AML-193 (cell line): ENCODE data around the gene F8.
"Not testable (repeated sequence)": the region's sequence is repeated elsewhere in the genome, so short reads cannot be mapped to it uniquely, and the experiment has no call there.

Experiments used
- DNase-seq, 2 experiments: peaks; one replicate each; lab custom pipeline; 2025; lab: John Stamatoyannopoulos, UW

Gene F8

GRCh38 chrX:154816326-154816898 is 206.1 kb downstream of the F8 start:
- not testable (repeated sequence) for DNase-seq

GRCh38 chrX:154815274-154815818 is 207.2 kb downstream of the F8 start:
- no peak for DNase-seq

GRCh38 chrX:154813801-154814200 is 208.7 kb downstream of the F8 start:
- DNase-seq = no peak

- no peak for DNase-seq
These were observed 210.0 kb downstream of the F8 start for GRCh38 chrX:154812341-154813101.

- no peak for DNase-seq
These were observed 212.4 kb downstream of the F8 start for GRCh38 chrX:154809939-154810665.

GRCh38 chrX:154806837-154807501 is 215.6 kb downstream of the F8 start:
- DNase-seq = no peak

- peak in 1 of 2 experiments; percentile 51 for DNase-seq
These were observed 216.8 kb downstream of the F8 start for GRCh38 chrX:154805696-154806091.

GRCh38 chrX:154804957-154805695 is 217.4 kb downstream of the F8 start, which contains the start of gene MPP1:
Gene MPP1, minus strand, starts transcription at chrX:154805485. Its CDS starts 112 bp downstream, at chrX:154805373.
- DNase-seq = peak; percentile 24 to 51

- no peak for DNase-seq
These were observed 218.1 kb downstream of the F8 start for GRCh38 chrX:154804261-154804956.

- no peak for DNase-seq
These were observed 219.6 kb downstream of the F8 start for GRCh38 chrX:154802947-154803346.

- DNase-seq = peak; percentile 71 to 72
These were observed 221.9 kb downstream of the F8 start for GRCh38 chrX:154800478-154801210.

GRCh38 chrX:154799556-154800348 is 222.8 kb downstream of the F8 start:
- no peak for DNase-seq

GRCh38 chrX:154797006-154797405 is 225.5 kb downstream of the F8 start:
- DNase-seq = no peak

- DNase-seq = no peak
These were observed 227.5 kb downstream of the F8 start for GRCh38 chrX:154795016-154795415.

GRCh38 chrX:154793084-154793795 is 229.3 kb downstream of the F8 start:
- no peak for DNase-seq

GRCh38 chrX:154791939-154792338 is 230.6 kb downstream of the F8 start:
- DNase-seq = no peak

GRCh38 chrX:154791467-154791866 is 231.1 kb downstream of the F8 start:
- DNase-seq = no peak
